Activated CD8-positive, alpha-beta memory T cell treated with anti-CD3 and anti-CD28 coated beads, Interleukin-2, amount 50 U/mL, for 1 hour (primary cell): ENCODE results near the gene ACOX3.
"Not testable (repeated sequence)": the region's sequence is repeated elsewhere in the genome, so short reads cannot be mapped to it uniquely, and the experiment has no call there.

Experiments
- DNase-seq: peaks from one replicate; pipeline ENCODE4 v3.0.0-alpha.2; 2020; ENCODE audit errors: extremely low read depth

Gene ACOX3

DNA sequence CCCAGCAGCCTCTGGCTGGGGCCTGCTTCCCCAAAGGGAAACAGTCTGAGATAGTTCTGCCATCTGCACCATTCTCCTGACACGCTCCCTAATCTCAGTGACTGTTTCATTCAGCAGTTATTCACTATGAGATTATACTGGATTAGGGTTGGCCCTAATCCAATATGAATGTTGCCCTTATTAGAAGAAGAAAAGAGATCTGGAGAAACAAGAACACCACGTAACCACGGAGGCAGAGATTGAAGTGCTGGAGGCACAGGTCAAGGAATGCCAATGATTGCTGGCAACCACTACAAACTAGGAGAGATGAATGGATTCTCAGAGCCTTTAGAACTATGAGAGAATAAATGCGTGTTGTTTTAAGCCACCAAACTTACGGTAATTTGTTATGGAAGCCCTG lies 7.4 kb downstream of the ACOX3 start:
- no peak for DNase-seq

- no peak for DNase-seq
Observed at GRCh38 chr4:8431553-8431952, 9.0 kb downstream of the ACOX3 start.

DNA sequence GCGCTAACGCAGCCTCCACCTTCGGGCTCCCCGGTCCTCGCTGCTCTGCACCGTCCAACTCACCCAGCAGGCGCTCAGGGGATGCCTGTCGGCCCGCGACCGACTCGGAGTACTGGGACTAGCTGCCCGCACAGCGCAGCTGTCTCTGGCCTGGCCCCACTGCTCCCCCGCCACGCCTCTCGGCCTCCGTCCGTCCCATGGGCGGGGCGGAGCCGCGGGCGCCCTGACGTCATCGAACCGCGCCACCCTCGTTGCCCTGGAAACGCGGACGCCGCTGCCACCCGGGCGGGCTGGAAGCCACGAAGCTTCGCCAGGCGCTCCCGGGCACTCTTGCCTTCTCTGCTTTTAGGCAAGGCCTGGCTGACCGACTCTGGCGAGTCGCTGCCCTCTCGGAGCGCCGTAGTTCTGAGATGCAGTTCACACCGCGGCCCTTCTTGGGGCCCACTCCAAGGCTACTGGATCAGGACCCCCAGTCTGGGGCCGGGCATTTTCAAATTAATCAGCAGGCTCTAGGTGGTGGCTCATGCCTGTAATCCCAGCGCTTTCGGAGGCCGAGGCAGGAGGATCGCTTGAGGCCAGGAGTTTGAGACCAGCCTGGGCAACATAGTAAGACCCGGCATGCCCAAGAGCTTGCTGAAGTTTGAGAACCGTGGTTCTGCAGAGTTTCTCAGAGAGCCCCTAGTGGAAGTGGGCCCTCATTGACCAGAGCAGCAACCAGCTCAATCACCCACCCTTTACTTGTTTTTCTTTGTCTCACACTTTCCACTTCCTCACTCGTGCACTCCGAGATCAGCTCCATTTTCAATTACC lies 12.0 kb downstream of the ACOX3 start:
- DNase-seq = peak; percentile 65

DNA sequence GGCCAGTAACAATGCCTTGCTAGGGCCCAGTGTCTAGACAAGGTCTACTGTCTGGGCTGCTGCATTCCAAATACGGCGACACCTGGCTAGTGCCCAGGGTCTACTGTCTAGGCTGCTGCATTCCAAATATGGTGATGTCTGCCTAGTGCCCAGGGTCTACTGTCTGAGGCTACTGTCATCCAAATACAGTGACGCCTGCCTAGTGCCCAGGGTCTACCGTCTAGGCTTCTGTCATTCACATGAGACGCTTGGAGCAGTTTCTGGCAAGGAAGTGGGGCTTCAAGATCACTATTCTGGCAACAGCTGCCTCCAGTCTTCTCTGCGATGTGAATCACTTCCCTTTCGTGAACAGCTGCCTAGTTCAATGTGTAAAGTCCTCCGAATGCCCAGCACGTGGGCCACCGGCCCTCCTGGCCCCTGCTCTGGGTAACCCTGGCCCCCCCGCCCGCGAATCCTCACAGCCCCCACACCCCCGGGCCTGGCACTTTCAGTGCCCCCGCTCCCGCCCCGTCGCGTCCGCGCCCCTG lies 12.7 kb downstream of the ACOX3 start:
- no peak for DNase-seq

DNA sequence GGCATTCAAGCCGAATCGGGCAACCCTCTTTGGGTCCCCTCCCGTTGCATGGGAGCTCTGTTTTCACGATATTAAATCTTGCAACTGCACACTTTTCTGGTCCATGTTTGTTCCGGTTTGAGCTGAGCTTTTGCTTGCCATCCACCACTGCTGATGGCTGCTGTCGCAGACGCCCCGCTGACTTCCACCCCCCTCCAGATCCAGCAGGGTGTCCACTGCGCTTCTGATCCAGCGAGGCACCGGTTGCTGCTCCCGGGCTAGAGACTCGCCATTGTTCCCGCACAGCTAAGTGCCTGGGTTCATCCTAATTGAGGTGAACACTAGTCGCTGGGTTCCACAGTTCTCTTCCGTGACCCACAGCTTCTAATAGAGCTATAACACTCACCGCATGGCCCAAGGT lies 13.3 kb downstream of the ACOX3 start:
- DNase-seq = no peak

DNA sequence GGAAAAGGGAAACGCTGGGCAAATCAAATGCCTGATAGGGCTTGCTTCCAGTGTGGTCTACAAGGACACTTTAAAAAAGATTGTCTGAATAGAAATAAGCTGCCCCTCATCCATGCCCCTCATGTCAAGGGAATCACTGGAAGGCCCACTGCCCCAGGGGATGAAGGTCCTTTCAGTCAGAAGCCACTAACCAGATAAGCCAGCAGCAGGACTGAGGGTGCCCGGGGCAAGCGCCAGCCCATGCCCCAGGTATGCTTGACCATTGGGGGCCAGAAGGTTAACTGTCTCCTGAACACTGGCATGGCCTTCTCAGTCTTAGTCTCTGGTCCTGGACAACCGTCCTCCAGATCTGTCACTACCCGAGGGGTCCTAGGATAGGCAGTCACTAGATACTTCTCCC lies 17.7 kb downstream of the ACOX3 start:
- no peak for DNase-seq

- DNase-seq = no peak
Observed at GRCh38 chr4:8422327-8422726, 18.2 kb downstream of the ACOX3 start.

DNA sequence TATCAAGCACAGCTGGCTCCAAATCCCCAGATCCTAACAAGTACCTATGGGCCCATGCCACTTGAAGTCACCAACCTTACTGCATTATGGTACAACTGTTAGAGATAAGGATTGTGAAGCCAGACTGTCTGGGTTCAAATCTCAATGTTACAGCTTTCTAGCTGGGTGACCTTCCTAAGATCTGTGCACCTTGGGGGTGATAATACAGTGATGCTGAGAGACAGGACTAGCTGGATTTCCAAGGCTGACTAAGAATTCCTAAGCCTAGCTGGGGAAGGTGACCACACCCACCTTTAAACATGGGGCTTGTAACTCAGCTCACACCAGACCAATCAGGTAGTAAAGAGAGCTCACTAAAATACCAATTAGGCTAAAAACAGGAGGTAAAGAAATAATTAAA lies 20.4 kb downstream of the ACOX3 start:
- DNase-seq = not testable (repeated sequence)

- no peak for DNase-seq
Observed at GRCh38 chr4:8419222-8420041, 21.1 kb downstream of the ACOX3 start.

- DNase-seq = no peak
Observed at GRCh38 chr4:8417071-8417614, 23.4 kb downstream of the ACOX3 start.

DNA sequence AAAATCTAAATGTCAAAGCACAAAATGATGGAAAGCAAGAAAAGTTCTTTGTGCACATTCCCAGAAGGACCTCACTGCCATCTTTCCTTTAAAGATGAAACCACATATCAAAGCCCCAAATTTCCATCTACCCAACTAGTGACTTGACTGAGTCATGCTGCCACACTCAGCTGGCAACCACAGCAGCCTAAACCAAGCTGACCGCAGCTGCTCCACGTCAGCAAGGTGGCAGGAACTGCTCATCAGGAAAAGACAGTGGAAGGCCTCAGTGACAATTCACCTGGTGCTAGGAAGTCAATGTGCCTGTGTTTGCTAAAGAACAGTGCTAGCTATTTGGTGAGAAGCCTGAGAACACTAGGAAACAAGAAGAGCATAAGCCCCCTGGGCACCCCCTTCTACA lies 26.1 kb downstream of the ACOX3 start:
- no peak for DNase-seq

- DNase-seq = no peak
Observed at GRCh38 chr4:8412288-8412687, 28.2 kb downstream of the ACOX3 start.

- no peak for DNase-seq
Observed at GRCh38 chr4:8411351-8412180, 29.0 kb downstream of the ACOX3 start.

DNA sequence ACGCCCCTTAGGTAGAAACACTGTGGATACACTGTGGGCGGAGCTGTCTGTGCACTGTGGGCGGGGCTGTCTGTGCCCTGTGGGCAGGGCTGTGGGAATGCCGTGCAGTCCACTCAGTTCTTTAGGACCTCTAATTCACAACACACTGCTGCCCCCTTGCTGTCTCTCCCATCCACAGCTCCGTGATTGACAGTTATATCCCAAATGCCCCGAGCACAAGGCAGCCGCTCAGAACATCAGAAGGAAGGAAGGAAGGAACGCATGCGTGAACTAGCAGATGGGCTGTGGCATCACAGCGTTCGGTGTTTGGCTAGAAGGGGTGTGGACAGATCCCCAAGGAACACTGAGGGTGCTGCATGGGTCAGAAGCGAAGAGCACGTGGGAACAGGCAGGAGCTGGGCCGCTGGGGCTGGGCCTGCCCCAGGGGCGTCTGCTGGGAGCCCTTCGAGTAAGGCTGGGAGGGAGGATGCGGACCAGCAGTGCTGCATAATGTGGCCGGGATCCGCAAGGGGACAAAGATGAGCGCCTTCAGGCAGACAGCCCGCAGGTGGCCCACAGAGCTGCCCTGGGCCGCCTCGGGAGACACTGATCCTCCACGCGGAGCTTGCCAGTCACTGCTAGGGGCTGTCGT lies 29.8 kb downstream of the ACOX3 start:
- no peak for DNase-seq

- DNase-seq = no peak
Observed at GRCh38 chr4:8410066-8410625, 30.4 kb downstream of the ACOX3 start.

DNA sequence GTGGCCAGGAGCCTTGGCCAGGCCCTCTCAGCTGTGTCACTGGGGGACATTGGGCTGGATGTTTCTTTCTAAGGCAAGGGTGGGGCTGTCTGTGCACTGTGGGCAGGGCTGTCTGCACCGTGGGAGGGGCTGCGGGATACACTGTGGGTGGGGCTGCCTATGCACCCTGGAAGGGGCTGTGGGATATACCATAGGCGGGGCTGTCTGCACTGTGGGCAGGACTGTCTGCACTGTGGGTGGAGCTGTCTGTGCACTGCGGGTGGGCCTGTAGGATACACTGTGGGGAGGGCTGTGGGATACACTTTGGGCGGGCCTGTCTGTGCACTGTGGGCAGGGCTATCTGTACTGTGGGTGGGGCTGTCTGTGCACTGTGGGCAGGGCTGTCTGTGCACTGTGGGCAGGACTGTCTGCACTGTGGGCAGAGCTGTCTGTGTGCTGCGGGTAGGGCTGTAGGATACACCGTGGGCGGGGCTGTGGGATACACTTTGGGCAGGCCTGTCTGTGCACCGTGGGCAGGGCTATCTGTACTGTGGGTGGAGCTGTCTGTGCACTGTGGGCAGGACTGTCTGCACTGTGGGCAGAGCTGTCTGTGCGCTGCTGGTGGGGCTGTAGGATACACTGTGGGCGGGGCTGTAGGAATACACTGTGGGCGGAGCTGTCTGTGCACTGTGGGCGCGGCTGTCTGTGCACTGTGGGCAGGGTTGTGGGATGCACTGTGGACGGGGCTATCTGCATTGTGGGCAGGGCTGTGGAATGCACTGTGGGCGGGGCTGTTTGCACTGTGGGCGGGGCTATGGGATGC lies 31.1 kb downstream of the ACOX3 start:
- peak; percentile 29 for DNase-seq

DNA sequence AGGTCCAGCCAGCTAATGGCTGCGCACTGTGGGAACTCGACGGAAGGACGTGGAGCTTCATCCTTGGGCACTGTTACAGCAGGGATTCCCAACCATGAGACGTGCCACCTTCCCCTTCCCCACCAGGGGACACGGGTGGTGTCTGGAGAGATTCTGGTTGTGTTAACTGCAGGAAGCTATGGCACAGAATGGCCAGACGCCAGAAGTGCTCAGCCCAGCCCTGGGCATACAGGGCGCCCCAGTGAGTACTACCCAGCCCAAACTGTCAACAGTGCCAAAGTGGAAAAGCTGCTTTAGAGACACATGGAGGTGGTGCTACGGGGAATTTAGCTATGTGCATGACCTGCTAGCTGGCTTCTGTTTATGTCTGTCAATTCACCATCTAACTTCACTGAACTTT lies 32.8 kb downstream of the ACOX3 start:
- DNase-seq = no peak

DNA sequence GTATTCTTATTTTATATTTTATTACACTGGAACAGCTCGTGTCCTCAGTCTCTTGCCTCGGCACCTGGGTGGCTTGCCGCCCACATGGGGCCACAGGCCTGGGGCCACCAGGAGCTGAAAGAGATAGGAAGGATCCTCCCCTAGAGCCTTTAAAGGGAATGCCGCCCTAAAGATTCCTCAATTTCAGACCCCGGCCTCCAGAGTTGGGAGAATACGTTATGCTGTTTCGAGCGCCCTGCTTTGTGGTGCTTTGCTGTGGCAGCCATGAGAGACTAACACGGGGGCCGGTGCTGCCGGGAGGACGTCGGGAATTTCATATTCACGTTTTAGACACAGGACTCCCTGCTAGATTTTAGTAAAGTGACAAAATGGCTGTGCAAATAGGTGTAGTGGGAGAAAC lies 33.2 kb downstream of the ACOX3 start:
- no peak for DNase-seq

GRCh38 chr4:8406887-8407286 lies 33.6 kb downstream of the ACOX3 start:
- not testable (repeated sequence) for DNase-seq

GRCh38 chr4:8405516-8405875 lies 35.0 kb downstream of the ACOX3 start:
- DNase-seq = no peak
